OCI-LY1 (cell line): ENCODE data around the gene CDC14B.

Source experiments
- EZH2 ChIP-seq: fragments of 200-600 bp; sonication (generic), shearing (Covaris generic); IDR thresholded peaks from 2 replicates; pipeline ENCODE4 v1.8.0; 2017; ENCODE audit warnings: borderline replicate concordance, mixed run types, mild to moderate bottlenecking, antibody characterized with exemption, low read length, moderate library complexity, mixed read lengths
- TF ChIP-seq, protein P1 (sequence below): fragments of 200-600 bp; sonication (generic), shearing (Covaris generic); IDR thresholded peaks from 2 replicates; pipeline ENCODE4 v1.5.1; 2017; ENCODE audit warnings: mild to moderate bottlenecking, antibody characterized with exemption, low read length, moderate library complexity, mixed read lengths

DNA sequence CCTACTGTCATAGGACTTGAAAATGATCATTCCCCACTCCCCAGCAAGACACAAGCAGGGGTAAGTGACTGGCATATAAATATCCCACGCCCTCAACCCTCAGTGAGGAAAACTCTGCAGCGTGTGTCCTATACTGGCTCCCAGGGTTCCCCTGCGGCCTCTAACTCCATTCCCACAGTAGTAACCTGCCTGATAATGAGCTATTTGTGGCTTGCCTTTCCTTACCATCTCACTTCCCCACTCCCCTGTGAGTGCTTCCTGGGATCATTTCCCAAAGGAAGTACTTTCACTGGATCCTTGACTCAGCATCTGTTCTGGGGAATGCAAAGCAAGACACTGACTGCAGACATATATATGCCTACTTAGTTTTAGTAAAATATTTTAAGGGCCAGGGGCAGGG is 14.3 kb downstream of the CDC14B start:
- TF ChIP-seq, protein P1, sequence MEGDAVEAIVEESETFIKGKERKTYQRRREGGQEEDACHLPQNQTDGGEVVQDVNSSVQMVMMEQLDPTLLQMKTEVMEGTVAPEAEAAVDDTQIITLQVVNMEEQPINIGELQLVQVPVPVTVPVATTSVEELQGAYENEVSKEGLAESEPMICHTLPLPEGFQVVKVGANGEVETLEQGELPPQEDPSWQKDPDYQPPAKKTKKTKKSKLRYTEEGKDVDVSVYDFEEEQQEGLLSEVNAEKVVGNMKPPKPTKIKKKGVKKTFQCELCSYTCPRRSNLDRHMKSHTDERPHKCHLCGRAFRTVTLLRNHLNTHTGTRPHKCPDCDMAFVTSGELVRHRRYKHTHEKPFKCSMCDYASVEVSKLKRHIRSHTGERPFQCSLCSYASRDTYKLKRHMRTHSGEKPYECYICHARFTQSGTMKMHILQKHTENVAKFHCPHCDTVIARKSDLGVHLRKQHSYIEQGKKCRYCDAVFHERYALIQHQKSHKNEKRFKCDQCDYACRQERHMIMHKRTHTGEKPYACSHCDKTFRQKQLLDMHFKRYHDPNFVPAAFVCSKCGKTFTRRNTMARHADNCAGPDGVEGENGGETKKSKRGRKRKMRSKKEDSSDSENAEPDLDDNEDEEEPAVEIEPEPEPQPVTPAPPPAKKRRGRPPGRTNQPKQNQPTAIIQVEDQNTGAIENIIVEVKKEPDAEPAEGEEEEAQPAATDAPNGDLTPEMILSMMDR: no peak
- TF ChIP-seq EZH2: no peak
